H1 (cell line): ENCODE measurements around the gene GPX7.

Experiments used
- CHD1 ChIP-seq: IDR thresholded peaks from 2 replicates; pipeline ENCODE4 v1.6.1; 2012; ENCODE audit warnings: low read depth, low read length, improper control_type of control experiment
- EP300 ChIP-seq, 2 experiments: IDR thresholded peaks; 1 replicate in 1 of 2; 2 replicates in 1 of 2; pipeline ENCODE4 v1.6.1; 2011 to 2012; ENCODE audit warnings: low read depth in 2 of 2, low read length in 2 of 2, mild to moderate bottlenecking in 2 of 2, borderline replicate concordance in 1 of 2, inconsistent platforms in 1 of 2, moderate library complexity in 1 of 2
- HDAC2 ChIP-seq, 2 experiments: fragments of 300-600 bp in 1 of 2; sonication (generic) in 1 of 2; IDR thresholded peaks; 2 replicates each; pipeline ENCODE4 v1.6.1; 2011 to 2012; ENCODE audit warnings: low read depth in 2 of 2, low read length in 2 of 2, mild to moderate bottlenecking in 2 of 2, moderate library complexity in 2 of 2, borderline replicate concordance in 1 of 2, inconsistent platforms in 1 of 2
- JUND ChIP-seq: IDR thresholded peaks from 2 replicates; pipeline ENCODE4 v1.6.1; 2011; ENCODE audit warnings: mild to moderate bottlenecking, improper control_type of control experiment, low read length
- PHF8 ChIP-seq: fragments of 200-600 bp; sonication (generic); conservative IDR thresholded peaks from 2 replicates; pipeline ENCODE4 v1.7.1; 2012; ENCODE audit warnings: low read depth, mild to moderate bottlenecking, inconsistent platforms, low read length, moderate library complexity
- POLR2A ChIP-seq, 2 experiments: IDR thresholded peaks; 1 replicate in 1 of 2; 2 replicates in 1 of 2; pipeline ENCODE4 v1.6.1; 2011; ENCODE audit warnings: low read depth in 2 of 2, low read length in 2 of 2, mild to moderate bottlenecking in 2 of 2; ENCODE audit errors: control extremely low read depth in 1 of 2
- POLR2AphosphoS5 ChIP-seq: IDR thresholded peaks from 2 replicates; pipeline ENCODE4 v1.6.1; 2011; ENCODE audit warnings: low read depth, low read length
- SIRT6 ChIP-seq: IDR thresholded peaks from one replicate; pipeline ENCODE4 v1.7.1; 2012; ENCODE audit warnings: low read length, inconsistent platforms
- TBP ChIP-seq: IDR thresholded peaks from 2 replicates; pipeline ENCODE4 v1.6.1; 2011; ENCODE audit warnings: low read depth, low read length, improper control_type of control experiment
- TF ChIP-seq, protein P1 (sequence below), 3 experiments: IDR thresholded peaks; 1 replicate in 2 of 3; 2 replicates in 1 of 3; pipeline versions ENCODE4 v1.5.1 to v1.6.1; 2011; ENCODE audit warnings: low read length in 3 of 3, mild to moderate bottlenecking in 3 of 3, inconsistent platforms in 2 of 3, low read depth in 1 of 3, moderate library complexity in 1 of 3; ENCODE audit not compliant: insufficient read depth in 1 of 3; ENCODE audit errors: control extremely low read depth in 1 of 3
- TF ChIP-seq, protein P2 (sequence below): fragments of 300-600 bp; sonication (generic); IDR thresholded peaks from 2 replicates; pipeline ENCODE4 v1.7.1; 2012; ENCODE audit warnings: low read length, moderate library complexity, mild to moderate bottlenecking, inconsistent platforms; ENCODE audit not compliant: insufficient replicate concordance

DNA sequence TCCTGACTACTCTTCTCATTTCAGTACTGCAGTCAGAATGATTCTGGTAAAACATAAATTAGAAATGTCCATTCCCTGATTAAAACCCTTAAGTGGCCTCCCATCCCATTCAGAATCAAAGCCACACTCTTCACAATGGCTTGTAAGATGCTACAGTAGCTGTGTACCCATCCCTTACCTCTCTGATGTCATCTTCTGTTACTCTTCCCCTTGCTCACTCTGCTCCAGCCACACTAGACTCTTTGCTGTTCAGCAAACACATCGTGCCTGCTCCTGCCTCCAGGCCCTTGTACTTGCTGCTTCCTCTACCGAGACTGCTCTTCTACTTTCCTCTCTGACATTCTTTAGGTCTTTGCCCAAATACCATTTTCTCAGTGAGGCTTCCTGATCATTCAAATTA, 4.3 kb upstream of the GPX7 start:
- no peak for TF ChIP-seq POLR2AphosphoS5
- TF ChIP-seq HDAC2 (IDR thresholded peaks at IDR 0.05; ENCODE audit: borderline replicate concordance in 1 of 2, low read depth in 2 of 2, low read length in 2 of 2) = no peak
- no peak for TF ChIP-seq POLR2A (IDR thresholded peaks at IDR 0.05; ENCODE audit: control extremely low read depth in 1 of 2, low read depth in 2 of 2, low read length in 2 of 2)
- no peak for TF ChIP-seq TBP
- TF ChIP-seq, protein P1, sequence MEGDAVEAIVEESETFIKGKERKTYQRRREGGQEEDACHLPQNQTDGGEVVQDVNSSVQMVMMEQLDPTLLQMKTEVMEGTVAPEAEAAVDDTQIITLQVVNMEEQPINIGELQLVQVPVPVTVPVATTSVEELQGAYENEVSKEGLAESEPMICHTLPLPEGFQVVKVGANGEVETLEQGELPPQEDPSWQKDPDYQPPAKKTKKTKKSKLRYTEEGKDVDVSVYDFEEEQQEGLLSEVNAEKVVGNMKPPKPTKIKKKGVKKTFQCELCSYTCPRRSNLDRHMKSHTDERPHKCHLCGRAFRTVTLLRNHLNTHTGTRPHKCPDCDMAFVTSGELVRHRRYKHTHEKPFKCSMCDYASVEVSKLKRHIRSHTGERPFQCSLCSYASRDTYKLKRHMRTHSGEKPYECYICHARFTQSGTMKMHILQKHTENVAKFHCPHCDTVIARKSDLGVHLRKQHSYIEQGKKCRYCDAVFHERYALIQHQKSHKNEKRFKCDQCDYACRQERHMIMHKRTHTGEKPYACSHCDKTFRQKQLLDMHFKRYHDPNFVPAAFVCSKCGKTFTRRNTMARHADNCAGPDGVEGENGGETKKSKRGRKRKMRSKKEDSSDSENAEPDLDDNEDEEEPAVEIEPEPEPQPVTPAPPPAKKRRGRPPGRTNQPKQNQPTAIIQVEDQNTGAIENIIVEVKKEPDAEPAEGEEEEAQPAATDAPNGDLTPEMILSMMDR (IDR thresholded peaks at IDR 0.05; ENCODE audit: control extremely low read depth in 1 of 3, insufficient read depth in 1 of 3, low read depth in 1 of 3, low read length in 3 of 3) = no peak
- no peak for TF ChIP-seq CHD1
- TF ChIP-seq SIRT6 = no peak
- TF ChIP-seq EP300 (IDR thresholded peaks at IDR 0.05; ENCODE audit: borderline replicate concordance in 1 of 2, low read depth in 2 of 2, low read length in 2 of 2) = no peak
- TF ChIP-seq, protein P2, sequence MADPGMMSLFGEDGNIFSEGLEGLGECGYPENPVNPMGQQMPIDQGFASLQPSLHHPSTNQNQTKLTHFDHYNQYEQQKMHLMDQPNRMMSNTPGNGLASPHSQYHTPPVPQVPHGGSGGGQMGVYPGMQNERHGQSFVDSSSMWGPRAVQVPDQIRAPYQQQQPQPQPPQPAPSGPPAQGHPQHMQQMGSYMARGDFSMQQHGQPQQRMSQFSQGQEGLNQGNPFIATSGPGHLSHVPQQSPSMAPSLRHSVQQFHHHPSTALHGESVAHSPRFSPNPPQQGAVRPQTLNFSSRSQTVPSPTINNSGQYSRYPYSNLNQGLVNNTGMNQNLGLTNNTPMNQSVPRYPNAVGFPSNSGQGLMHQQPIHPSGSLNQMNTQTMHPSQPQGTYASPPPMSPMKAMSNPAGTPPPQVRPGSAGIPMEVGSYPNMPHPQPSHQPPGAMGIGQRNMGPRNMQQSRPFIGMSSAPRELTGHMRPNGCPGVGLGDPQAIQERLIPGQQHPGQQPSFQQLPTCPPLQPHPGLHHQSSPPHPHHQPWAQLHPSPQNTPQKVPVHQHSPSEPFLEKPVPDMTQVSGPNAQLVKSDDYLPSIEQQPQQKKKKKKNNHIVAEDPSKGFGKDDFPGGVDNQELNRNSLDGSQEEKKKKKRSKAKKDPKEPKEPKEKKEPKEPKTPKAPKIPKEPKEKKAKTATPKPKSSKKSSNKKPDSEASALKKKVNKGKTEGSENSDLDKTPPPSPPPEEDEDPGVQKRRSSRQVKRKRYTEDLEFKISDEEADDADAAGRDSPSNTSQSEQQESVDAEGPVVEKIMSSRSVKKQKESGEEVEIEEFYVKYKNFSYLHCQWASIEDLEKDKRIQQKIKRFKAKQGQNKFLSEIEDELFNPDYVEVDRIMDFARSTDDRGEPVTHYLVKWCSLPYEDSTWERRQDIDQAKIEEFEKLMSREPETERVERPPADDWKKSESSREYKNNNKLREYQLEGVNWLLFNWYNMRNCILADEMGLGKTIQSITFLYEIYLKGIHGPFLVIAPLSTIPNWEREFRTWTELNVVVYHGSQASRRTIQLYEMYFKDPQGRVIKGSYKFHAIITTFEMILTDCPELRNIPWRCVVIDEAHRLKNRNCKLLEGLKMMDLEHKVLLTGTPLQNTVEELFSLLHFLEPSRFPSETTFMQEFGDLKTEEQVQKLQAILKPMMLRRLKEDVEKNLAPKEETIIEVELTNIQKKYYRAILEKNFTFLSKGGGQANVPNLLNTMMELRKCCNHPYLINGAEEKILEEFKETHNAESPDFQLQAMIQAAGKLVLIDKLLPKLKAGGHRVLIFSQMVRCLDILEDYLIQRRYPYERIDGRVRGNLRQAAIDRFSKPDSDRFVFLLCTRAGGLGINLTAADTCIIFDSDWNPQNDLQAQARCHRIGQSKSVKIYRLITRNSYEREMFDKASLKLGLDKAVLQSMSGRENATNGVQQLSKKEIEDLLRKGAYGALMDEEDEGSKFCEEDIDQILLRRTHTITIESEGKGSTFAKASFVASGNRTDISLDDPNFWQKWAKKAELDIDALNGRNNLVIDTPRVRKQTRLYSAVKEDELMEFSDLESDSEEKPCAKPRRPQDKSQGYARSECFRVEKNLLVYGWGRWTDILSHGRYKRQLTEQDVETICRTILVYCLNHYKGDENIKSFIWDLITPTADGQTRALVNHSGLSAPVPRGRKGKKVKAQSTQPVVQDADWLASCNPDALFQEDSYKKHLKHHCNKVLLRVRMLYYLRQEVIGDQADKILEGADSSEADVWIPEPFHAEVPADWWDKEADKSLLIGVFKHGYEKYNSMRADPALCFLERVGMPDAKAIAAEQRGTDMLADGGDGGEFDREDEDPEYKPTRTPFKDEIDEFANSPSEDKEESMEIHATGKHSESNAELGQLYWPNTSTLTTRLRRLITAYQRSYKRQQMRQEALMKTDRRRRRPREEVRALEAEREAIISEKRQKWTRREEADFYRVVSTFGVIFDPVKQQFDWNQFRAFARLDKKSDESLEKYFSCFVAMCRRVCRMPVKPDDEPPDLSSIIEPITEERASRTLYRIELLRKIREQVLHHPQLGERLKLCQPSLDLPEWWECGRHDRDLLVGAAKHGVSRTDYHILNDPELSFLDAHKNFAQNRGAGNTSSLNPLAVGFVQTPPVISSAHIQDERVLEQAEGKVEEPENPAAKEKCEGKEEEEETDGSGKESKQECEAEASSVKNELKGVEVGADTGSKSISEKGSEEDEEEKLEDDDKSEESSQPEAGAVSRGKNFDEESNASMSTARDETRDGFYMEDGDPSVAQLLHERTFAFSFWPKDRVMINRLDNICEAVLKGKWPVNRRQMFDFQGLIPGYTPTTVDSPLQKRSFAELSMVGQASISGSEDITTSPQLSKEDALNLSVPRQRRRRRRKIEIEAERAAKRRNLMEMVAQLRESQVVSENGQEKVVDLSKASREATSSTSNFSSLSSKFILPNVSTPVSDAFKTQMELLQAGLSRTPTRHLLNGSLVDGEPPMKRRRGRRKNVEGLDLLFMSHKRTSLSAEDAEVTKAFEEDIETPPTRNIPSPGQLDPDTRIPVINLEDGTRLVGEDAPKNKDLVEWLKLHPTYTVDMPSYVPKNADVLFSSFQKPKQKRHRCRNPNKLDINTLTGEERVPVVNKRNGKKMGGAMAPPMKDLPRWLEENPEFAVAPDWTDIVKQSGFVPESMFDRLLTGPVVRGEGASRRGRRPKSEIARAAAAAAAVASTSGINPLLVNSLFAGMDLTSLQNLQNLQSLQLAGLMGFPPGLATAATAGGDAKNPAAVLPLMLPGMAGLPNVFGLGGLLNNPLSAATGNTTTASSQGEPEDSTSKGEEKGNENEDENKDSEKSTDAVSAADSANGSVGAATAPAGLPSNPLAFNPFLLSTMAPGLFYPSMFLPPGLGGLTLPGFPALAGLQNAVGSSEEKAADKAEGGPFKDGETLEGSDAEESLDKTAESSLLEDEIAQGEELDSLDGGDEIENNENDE = no peak
- no peak for TF ChIP-seq JUND
- TF ChIP-seq PHF8 = no peak
